GM23248 (cell line): ENCODE results near the gene MCFD2.

Experiments used
- EZH2 ChIP-seq: fragments of 200-600 bp; sonication (generic); IDR thresholded peaks from 2 replicates; pipeline ENCODE4 v1.6.1; 2018; ENCODE audit warnings: antibody characterized with exemption, mild to moderate bottlenecking; ENCODE audit not compliant: insufficient read depth, poor library complexity, severe bottlenecking
- EZH2phosphoT487 ChIP-seq: fragments of 200-600 bp; sonication (generic); IDR thresholded peaks from 2 replicates; pipeline ENCODE4 v1.6.1; 2018; ENCODE audit warnings: antibody characterized with exemption, moderate library complexity, mild to moderate bottlenecking, low read depth; ENCODE audit not compliant: insufficient read depth

- TF ChIP-seq EZH2 (no peak), EZH2phosphoT487 (no peak)
Measured at GRCh38 chr2:46956981-46957531, 41.5 kb upstream of the MCFD2 start.
